Measurements from ENCODE around the gene ANKS6. TPM values are rescaled to one million over a fixed set of nuclear protein-coding genes. Genes with fewer than 3 reads are reported as not detected.

The ANKS6 gene
- total RNA-seq, 2 donors from 2014 or later = 19.5 to 22.0 TPM

DNA sequence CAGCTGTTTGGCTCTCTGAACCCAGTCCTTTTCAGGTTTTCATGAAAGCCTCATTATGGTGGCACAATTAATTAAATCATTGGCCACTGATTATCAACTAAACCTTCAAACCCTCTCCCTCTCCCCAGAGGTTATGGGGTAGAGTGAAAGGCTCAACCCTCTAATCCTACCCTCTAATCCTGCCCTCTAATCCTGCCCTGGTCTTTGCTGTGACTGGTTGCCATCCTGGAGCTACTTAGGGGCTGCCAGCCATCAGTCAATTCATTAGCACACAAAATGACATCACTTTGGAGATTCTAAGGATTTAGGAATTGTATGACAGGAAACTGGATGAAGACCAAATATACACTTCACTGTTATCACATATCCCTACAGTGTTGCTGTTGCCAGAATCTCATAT, 36.1 kb downstream of the ANKS6 start:
- TF ChIP-seq, protein P1, sequence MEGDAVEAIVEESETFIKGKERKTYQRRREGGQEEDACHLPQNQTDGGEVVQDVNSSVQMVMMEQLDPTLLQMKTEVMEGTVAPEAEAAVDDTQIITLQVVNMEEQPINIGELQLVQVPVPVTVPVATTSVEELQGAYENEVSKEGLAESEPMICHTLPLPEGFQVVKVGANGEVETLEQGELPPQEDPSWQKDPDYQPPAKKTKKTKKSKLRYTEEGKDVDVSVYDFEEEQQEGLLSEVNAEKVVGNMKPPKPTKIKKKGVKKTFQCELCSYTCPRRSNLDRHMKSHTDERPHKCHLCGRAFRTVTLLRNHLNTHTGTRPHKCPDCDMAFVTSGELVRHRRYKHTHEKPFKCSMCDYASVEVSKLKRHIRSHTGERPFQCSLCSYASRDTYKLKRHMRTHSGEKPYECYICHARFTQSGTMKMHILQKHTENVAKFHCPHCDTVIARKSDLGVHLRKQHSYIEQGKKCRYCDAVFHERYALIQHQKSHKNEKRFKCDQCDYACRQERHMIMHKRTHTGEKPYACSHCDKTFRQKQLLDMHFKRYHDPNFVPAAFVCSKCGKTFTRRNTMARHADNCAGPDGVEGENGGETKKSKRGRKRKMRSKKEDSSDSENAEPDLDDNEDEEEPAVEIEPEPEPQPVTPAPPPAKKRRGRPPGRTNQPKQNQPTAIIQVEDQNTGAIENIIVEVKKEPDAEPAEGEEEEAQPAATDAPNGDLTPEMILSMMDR (IDR thresholded peaks at IDR 0.05) = no peak
- no peaks in the 10 kb centered on the region for H3K36me3 ChIP-seq
- H3K9ac ChIP-seq (ENCODE audit: low read depth in 2 of 2, low read length in 2 of 2) = no peak overlapping the region

DNA sequence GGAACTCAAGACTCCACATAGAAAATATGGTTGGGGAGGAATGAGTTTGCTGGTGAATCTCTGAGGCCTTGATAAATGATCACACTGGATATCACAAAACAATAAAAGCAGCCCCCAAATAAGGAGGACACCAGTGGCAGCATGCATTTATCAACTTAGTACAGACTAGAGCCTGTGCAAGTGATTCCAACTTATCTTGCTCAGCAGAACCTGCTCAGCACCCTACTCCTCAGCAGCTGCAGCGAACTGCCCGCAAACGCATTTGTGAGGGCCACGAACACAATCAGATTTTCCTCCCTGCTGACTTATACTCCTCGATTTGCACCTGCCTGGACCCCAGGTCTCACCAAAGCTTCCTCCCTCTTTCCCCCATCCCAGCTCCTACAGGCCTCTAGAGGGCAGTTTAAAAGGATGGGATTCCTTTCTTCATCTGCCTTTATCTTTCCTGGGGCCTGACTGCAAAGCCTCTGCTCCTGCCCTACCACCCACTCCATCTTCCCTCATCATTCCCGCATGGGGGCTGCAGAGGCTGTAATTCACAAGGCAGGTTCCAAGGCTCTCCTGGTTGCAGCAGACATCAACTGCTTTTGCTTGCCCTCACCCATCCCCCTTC, 41.2 kb downstream of the ANKS6 start:
- Histone ChIP-seq H3K27ac (no peak overlapping the region), H3K4me3 (no peak overlapping the region), H3K4me1 (no peaks in the 10 kb centered on the region), H3K36me3 (no peaks in the 10 kb centered on the region), H3K9me3 (no peaks in the 10 kb centered on the region), H3K9ac (ENCODE audit: low read depth in 2 of 2, low read length in 2 of 2) (no peak overlapping the region), H3K27me3 (no peaks in the 10 kb centered on the region)
- intact Hi-C loops (cut with DNase I) = no loop called here
- TF ChIP-seq, protein P1 (IDR thresholded peaks at IDR 0.05) = no peak
- peak; percentile 11 for DNase-seq

More for the DNA sequence above, 36.1 kb downstream of the ANKS6 start:
- Histone ChIP-seq H3K27ac (no peak overlapping the region), H3K9me3 (no peaks in the 10 kb centered on the region), H3K4me3 (no peak overlapping the region), H3K4me1 (no peaks in the 10 kb centered on the region), H3K27me3 (no peaks in the 10 kb centered on the region)
- intact Hi-C loops (cut with DNase I) = no loop called here
- no peak for DNase-seq

DNA sequence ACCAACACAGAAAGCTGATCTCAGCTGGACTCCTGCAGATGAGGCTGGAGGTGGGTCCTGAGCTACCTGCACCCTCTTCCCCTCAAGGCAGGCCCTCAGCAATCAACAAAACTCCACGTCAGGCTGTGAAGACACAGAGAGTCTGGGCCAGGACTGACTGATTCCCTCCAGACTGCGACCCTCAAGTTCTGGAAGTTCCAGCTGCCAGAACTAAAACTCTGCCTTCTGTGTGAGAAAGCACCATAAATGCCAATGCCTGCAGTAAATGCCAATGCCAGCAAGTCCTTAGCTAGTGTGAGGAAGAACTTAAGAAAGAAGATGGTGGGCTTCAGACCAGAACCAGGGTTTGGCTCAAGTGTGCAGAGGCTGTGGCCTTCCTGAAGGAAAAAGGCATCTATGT, 45.1 kb downstream of the ANKS6 start:
- no peaks in the 10 kb centered on the region for H3K27me3 ChIP-seq
- DNase-seq = no peak
- no peak overlapping the region for H3K9ac ChIP-seq (ENCODE audit: low read depth in 2 of 2, low read length in 2 of 2)
- no peaks in the 10 kb centered on the region for H3K4me1 ChIP-seq
- H3K9me3 ChIP-seq = no peaks in the 10 kb centered on the region
- no peaks in the 10 kb centered on the region for H3K36me3 ChIP-seq
- intact Hi-C loops (cut with DNase I) = no loop called here
- H3K27ac ChIP-seq = no peak overlapping the region
- TF ChIP-seq, protein P1 (IDR thresholded peaks at IDR 0.05) = no peak
- no peak overlapping the region for H3K4me3 ChIP-seq

DNA sequence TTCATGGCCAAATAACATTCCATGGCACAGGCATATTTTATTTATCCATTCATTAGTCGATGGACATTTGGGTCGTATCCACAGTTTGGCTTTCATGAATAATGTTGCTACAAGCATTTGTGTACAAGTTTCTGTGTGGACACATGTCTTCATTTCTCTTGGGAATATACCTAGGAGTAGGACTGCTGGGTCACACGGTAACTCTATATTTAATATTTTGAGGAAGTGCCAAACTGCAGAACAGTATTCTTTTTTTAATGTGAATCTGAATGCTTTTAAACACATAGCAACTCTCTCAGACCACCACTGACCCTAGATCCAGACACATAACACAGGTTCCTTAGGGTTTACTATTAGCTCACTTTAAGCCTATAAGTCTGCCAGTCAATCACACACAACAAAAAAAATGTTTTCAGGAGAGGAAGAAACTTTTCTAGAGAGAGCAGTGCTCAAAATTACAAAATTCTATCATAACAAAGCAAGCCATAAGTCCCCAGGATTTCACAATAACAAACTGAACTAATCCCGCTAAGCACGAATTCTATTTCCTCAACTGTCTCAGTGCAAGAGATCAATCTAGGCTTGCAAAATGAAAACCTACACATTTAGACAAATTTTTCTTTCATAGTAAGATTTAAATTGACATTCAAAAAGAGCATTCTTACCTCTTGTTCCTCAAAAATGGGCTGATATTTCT, 45.8 kb downstream of the ANKS6 start:
- no peak overlapping the region for H3K27ac ChIP-seq
- no peak overlapping the region for H3K4me3 ChIP-seq
- no peak for DNase-seq
- no peak overlapping the region for H3K9ac ChIP-seq (ENCODE audit: low read depth in 2 of 2, low read length in 2 of 2)
- intact Hi-C loops (cut with DNase I) = no loop called here
- H3K9me3 ChIP-seq = no peaks in the 10 kb centered on the region
- no peaks in the 10 kb centered on the region for H3K27me3 ChIP-seq
- TF ChIP-seq, protein P1 (IDR thresholded peaks at IDR 0.05) = no peak
- H3K36me3 ChIP-seq = no peaks in the 10 kb centered on the region
- H3K4me1 ChIP-seq = no peaks in the 10 kb centered on the region

DNA sequence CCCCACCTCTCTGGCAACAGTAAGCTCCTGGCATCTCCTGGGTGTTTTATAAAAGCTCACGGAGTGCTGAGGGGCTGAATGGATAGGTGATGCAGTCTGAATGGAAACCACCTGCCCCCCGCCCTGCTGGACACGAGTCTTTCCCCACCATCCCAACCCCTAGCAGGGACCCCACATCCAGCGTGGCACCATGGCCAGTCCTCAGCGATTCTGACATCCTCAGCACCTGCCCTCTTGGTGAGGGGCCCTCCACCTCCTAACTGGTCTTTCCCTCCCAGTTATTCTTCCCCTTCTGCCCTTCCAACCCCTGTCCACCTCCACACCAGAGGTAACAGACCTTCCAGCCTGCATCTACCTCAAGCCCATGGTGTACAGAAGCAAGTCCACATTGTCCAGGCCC, 48.9 kb downstream of the ANKS6 start:
- Histone ChIP-seq H3K27ac (no peak overlapping the region), H3K27me3 (no peaks in the 10 kb centered on the region), H3K36me3 (no peaks in the 10 kb centered on the region), H3K9ac (ENCODE audit: low read depth in 2 of 2, low read length in 2 of 2) (no peak overlapping the region), H3K4me3 (no peak overlapping the region), H3K9me3 (no peaks in the 10 kb centered on the region), H3K4me1 (no peaks in the 10 kb centered on the region)
- DNase-seq = no peak
- intact Hi-C loops (cut with DNase I) = no loop called here
- TF ChIP-seq, protein P1 (IDR thresholded peaks at IDR 0.05) = no peak

Data from colonic mucosa (tissue), 4 donors.